Fibroblast of skin of right biceps (primary cell): ENCODE data around the gene SLC25A20.

Experiments
- DNase-seq: peaks from one replicate; pipeline ENCODE4 v3.0.0-alpha.2; 2013

SLC25A20 gene

DNA sequence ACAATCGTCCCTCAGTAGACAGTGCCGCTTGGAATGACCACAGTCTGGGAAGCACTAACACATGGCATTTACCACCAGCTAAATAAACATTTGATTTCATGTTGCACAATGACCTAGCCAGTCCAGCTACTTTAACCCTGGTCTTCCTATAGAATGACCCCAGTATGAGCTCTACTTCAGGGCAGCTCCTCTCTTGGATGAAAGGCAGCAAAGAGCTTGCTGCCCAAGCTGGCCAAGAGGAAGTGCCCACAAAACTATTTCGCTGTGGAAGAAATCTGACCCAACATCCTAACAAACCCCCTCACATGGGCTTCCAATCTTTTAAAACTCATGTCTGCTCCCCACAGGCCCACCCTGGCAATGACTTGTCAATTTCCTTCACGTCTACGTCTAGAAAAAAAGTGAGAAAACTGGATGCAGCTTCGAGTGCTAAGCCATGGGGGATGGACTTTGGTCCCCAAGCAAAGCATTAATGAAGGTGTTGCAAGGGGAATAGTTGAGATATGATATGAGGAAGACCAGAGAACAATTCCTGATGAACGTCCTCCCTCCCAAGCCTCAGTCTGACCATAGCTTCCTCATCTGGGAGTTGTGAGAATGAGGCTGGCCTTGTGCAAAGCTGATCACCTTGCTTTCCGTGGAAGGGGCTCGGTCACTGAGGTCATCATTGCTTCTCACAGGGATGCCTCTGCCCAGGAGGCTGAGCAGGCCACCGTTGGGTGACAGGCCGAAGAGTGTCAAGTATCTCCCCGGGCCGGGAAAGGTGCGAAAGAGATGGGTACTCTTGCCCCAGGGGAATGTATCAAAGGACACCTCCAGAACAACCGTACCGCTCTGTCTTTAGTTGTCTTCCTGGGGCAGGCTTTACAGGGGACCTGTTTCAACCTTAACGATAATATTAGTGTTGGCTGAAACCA is 964 bp downstream of the SLC25A20 start:
- DNase-seq: no peak

DNA sequence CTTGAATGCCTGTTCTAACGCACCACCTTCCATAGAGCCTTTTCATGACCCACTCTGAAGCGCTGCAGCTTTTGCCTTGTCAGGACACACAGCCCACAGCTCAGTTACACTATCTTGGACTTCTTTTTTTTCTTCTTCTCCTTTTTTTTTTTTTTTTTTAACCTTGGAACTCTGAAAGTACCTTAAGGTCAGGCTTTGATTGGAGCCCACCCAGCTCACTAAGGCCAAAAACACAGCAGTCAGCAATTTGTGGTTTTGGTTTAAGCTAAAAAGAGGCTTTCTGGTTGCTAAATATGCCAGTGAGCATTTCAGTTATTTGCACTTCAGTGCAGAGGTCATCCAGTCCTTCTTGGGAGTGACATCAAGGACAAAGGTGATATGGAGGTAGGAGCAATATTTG is 1.7 kb downstream of the SLC25A20 start:
- DNase-seq: no peak

DNA sequence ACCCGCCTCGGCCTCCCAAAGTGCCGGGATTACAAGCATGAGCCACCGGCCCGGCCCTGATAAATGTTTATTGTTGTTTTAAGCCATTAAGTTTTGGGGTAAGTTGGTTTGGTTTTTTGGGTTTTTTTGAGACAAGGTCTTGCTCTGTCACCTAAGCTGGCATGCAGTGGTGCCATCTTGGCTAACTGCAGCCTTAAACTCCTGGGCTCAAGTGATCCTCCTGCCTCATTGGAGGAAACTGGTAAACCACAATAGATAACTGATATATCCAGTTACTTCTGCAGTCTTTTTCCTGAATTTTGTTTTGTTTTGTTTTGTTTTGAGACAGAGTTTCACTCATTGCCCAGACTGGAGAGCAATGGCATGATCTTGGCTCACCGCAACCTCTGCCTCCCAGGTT is 4.2 kb downstream of the SLC25A20 start:
- no peak for DNase-seq

DNA sequence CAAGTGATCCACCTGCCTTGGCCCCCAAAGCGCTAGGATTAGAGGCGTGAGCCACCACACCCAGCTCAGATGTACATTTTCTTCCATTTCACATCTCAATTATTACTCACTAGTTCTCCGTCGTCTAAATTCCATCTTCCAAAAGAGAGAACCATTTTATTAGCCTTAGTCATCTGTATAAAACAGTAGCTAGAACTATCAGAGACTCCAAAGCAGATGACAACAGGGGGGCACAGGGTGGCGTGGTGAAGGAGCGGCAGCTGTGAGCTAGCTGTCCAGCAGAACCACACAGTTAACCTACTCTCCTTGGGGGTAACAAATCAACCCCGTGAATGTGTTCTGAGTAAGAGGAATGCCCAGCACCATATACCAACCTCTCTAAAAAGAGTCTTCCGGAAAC is 7.1 kb downstream of the SLC25A20 start:
- DNase-seq: no peak

DNA sequence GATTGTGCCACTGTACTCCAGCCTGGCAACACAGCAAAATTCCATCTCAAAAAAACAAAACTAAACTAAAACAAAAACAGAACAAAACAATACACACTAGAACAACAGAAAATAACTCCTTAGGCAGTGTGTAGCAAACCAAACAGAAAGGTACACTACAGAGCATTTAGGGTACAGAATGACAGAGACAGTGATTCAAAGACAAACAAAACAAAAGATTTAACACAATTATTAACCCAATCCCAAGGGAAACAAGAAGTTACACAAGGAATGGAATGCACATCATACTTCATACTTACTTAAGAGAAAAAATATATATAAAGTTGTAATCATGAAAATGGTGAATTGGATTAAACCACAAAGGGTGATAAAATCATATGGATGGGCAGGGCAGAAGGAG is 12.9 kb downstream of the SLC25A20 start:
- no peak for DNase-seq

DNA sequence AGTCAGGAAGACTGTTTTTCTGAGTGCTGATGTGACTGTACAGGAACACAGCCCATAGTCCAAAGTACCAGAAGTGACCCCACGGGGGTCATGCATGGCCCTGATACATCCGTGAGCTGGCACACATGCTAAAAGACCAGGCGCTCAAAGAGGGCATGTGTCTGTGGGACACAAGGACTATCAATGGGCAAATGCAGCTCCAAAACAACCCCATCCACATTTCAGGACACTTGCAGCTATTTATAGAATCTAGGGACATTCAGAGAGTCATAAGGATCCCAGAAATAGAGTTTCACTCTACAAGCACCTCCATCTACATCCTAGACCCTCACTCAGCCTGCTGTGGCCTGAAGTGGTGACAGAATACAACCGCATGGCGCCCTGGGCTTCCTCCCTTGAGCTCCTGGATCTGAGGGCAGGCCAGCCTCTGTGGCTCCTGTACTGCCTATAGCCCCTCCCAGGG is 17.0 kb downstream of the SLC25A20 start:
- no peak for DNase-seq

DNA sequence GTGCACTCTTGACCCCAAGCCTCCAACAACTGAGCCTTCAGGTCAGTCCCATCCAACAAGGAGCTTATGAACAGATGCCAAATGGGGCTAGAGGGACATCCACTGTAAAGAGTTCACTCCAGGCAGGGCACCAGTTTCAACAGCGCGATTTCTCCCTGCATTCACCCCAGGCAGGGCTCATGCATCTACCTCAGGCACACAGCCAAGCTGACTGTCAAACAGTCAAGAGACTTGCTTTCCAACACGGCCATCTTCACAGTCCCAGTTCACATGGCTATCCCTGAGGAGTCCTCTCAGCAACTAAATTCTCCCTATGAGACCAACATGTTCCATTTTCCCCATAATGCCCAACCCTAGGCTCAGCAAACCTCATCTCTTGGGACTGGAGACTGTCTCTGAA is 17.7 kb downstream of the SLC25A20 start:
- DNase-seq: no peak

DNA sequence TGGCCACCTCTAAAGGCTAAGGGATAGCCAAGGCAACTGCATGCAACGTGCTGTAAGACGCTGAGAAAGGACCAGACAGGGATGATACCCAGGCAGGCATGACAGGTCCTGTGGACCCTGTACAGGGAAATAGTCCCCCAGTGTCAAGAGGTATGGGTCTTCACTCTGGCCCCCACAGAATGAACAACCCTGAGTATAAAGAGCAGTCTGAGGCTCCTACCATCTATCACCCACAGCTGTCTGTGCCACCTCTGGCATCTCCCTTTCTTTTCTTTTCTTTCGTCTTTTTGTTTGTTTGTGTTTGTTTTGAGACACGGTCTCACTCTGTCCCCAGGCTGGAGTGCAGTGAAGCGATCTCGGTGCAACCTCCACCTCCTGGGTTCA is 18.7 kb downstream of the SLC25A20 start:
- DNase-seq: no peak

DNA sequence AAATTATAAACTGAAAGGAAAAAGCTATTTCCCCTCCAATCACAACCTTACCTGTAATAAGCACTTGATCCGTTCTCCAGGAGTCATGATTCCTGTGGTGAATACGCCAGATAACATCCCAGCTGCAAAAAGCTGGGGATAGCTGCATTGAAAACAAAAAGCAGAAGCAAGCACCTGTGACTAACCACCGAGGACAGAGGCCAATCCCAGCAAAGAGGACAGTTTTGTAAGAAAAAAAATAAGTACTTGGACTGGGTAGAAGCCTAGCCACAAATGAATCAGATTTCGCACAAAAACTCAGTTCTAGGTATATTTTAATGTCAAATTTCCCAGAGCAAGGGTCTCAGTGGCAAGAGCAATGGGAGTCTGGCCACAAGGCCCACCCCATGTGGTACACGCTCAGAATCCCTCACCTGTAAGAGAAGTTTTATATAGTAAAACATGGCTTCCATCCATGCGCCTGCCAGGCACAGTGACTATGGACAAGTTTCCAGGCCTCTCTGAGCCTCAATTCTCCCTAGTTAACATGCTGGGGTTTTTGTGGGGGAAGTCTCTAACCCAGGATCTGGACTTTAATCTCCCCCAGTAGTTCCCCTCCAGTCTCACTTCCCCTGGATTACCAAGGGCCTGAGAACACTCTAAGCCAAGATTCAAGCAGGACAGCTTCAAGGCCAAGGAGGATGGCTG is 19.2 kb downstream of the SLC25A20 start:
- DNase-seq: no peak

DNA sequence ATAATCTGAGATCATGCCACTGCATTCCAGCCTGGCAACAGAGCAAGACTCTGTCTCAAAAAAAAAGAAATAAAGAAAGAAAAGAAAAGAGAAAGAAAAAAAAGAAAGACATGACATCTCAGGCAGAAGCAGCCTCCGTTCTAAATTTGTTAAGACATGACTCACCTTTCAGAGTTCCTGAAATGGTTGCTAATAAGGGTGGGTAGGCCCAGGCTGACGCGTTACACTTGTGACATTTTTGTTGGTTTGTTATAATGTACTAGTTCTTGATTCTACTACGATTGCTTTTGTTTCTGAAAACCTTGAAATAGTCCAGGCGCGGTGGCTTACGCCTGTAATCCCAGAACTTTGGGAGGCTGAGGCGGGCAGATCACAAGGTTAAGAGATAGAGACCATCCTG is 21.0 kb downstream of the SLC25A20 start:
- DNase-seq: peak; percentile 9

DNA sequence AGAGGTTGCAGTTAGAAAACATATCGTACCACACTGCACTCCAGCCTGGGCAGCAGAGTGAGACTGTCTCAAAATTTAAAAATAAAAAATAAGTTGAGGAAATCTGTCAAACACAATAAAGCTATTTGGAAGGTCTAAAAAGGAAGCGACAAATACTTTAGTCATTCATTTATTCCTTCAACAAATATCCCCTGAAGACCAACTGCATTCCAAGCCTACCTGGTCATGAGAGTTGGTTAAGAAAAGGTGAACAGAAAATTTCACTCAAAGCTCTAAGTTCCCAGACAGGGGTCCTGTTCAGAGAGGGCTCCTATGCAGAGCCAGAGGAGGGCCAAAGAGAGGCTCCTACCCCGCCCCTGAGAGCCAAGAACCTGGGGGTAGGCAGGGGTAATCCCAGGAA is 35.6 kb downstream of the SLC25A20 start:
- DNase-seq: peak; percentile 16

DNA sequence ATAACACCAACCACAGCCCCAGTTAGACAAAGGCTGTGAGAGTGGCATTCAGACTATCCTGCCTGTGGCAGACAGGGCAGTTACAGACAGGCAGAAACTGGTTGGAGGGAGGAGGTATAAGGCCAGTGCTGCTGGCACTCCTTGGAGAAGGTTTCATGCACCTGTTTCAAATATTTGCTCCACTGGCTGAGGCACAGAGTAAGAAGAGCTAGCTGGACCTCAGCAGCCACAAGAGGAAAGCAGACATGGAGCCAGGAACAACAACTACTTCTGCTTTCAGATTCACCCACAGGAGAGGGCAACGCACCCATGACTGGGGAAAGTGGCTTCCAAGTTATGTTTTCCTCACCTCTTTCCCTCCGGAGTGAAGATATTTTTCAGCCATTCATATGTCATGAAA is 39.5 kb downstream of the SLC25A20 start:
- no peak for DNase-seq

DNA sequence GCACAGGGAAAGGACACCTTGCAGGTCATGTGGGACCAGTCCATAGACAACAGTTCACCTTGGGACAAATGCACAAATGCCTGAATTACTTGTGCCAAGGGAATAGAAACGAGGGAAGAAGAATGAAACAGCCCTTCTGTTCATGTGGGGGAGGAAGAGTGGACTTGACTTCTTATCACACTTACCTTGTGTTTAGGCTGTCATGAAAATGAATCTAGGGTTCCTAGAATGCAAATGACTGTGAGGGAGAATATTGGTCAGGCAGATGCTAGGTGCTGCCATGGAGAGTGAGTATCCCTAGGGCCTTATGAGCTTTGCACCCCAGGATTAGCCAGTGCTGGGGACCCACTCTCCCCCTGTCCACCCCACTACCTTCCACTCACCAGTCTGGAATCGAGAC is 40.0 kb downstream of the SLC25A20 start:
- DNase-seq: no peak

DNA sequence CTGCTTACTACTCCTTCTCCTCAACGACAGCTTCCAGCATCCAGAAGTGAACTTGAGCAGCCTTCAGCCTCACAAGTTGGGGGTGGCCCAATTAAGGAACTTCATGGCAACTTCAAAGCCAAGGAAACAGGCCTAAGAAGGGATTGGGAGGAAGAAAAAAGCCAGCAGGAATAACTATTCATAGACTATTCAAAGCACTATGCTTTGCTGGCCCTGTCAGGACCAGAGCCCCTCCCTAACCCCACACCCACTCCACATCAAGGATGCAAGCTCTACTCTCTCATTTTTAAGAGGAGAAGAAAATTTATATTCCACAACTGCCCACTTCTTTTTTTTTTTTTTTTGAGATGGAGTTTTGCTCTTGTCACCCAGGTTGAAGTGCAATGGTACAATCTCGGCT is 41.0 kb downstream of the SLC25A20 start:
- DNase-seq: no peak

DNA sequence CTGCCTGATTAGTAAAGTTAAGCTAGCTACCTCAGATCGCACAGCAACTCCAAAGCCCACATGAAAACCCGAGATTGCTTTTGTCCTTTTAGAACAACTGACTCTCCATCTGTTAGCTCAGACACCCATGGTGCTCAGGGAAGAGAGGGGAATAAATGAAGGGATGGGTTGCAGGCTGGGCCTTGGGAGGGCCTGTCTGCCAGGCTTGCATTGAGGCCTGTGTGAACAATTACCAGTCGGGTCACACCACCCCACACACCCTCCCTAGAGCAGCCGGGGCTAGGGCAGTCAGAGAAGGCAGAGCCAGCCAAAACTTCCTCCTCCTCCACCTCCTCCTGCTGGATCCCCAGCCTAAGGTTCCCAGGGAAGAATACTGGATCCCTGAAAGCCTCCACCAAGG is 42.2 kb downstream of the SLC25A20 start:
- DNase-seq: no peak

DNA sequence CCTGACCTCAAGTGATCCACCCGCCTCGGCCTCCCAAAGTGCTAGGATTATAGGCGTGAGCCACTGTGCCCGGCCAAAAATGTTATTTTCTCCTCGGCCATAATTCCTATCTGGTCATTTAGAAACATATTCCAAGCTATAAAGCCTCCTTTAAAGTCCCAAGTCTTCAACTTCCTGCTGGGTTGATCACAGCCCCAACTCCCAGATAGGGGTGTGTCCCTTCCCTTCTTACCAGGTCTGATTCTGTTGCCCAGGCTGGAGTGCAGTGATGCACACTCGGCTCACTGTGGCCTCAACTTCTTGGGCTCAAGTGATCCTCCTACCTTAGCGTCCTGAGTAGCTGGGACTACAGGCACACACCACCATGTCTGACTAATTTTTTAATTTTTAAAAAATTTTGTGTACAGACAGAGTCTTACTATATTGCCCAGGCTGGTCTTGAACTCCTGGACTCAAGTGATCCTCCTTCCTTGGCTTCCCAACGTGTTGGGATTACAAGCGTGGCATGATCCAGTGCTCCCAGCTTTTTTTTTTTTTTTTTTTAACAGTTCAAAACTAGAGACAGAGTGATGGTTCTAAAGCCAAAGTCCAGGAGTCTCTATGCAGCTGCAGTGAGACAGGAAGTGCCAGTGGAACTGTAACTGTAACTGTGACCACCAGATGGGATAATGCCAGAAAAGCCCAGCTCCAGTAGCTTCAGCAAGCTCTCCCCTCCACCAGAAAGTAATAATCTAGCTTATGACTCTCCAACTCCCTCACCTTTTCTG is 42.8 kb downstream of the SLC25A20 start:
- DNase-seq: peak; percentile 4

DNA sequence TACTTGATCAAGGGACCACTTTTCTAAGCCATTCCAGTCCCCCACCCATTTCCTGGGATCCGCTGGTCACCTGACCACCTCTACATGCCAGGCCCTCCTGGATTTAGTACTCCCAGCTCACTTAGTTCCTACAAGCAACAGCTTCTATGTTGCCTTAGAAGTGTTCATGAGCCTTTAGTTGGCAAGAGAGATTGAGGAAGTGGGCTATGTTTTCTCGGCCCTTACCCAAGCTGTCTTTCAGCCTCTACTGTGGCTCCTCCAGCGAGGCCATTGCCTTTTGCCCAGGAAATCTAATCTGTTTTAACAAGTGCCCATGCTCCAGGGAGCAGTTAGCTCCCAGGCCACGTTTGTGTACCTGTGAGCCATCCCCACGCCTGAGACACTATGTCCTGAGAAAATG is 46.5 kb downstream of the SLC25A20 start:
- DNase-seq: no peak

DNA sequence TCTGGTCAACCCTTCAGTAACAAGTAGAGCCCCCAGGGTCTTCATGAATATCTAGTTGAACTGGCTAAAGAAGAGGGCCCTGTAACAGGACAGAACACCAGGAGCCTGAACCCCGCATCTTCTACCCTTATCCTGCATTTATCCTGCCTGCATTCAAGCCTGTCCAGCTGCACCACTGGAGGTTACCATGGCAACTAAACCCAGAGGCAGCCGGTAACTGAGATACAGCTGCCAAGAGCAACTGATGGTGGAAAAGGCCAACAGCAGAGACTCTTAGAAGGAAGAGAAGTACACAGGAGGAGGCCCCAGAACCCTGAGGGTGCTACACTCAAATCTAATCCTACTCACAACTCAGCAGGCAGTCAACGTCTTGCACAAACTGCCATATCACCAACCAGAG is 47.3 kb downstream of the SLC25A20 start:
- DNase-seq: no peak

DNA sequence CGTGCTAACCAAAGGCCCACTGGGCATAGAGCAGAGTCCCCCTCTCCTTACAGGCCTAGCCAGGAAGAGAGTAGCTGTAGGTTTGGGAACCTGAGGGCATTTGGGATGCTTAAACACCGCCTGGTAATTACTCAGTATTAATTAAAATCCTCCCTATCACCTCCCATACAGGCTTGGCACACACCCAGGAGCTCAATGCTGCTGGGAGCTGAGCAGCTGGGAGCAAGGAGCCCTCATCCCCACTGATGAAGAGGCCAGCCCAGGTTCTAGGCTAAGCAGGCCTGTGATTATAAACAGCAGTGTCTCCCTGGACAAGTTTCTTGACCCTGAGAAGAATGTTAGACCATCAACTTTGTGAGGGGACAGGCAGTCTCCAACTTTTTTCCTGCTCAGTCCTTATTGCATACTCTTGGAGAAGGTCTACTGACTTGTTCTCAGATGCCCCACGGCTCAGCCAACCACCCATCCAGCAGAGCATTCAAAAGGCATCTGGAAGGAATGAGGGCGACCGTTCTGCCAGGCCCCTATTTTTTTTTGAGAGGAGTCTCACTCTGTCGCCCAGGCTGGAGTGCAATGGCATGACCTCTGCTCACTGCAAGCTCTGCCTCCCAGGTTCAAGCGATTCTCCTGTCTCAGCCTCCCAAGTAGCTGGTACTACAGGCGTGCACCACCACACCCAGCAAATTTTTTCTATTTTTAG is 49.7 kb downstream of the SLC25A20 start:
- DNase-seq: no peak

DNA sequence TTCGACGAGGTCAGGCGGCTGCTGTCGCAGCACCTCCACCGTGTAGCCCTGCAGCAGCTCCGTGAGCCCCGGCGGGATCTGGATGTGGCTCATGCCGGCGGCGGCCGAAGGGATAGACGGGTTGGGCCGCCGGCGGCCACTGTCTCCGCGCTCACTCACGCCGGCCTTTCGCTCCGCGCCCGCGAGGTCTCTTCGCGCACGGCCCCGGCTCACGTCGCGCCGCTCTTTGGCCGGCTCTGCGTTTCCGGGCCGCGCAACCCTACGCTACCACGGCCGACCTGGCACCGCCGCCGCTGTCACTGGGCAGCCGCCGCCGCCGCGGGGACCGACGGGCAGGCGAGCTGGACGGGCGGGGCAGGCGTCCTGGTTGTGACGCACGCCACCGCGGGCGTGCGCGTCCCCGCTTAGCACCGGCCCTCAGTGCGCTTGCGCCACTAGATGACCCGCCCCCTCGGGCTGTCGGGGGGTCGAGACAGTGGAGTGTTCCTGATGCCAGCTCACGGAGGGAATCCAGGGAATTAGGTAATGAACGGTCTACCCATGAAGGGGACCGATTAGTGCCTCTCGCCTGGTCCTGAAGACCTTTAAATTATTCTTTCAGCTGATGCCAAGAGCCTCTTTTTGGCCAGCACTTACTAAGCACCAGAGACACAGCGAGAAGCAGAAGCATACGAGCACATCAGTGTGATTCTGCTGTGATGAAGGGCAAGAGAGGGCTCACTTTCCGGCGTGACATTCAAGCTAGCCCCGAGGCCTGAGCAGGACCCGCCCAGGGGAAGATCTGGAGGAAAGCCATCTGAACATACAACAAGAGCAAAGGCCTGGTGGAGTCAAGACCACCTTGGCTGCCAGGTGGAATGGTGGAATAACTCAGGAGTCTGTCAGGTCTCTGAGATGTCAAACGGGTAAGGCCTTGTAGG is 50.9 kb downstream of the SLC25A20 start, which contains the start of gene PRKAR2A:
TSS of gene PRKAR2A (minus strand) at position 371 of the 920 bp plus-strand sequence. CDS start at position 93, 278 bp downstream.
- peak; percentile 89 for DNase-seq

DNA sequence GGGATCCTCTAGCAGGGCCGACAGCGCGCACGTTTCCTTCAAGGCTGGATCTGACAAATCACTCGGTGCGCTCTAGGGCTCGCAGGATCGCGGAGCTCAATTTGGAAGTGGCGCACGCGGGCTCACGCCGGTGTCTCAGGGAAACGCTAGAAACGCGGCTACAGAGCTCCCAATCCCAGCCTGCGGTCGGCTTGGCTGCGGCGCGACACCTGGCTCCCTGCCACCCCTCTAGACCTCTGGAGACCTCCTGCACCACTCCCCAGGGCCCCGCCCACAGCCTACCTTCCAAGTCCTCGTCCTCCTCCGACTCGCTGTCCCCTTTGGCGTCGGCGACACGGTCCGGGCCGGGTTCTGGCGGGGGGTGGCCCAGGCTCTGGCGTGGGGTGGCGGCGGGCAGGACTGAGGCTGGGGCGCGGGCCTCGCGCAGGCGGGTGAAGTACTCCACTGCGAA is 51.6 kb downstream of the SLC25A20 start:
- peak; percentile 78 for DNase-seq

DNA sequence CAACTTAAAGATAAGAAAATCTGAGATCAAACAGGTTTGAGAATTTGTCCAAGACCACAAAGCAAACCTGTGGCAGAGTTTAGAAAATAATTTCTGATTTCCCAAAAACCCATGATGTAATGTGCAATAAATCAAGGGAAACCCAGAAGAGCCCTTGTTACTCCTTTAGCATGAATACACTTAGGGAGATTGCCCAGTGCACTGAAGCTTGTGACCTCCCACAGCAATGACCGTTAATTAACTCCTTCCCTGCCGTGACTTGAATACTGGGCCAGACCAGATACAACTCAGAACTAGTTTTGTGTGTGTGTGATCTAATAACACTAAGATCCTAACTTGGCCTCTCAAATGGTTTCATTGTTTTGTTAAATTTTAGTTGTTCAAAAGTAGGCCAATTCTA is 53.5 kb downstream of the SLC25A20 start:
- no peak for DNase-seq
